Amygdala (tissue), 56 donors: ENCODE results near the gene ACTL8.
"Not testable (repeated sequence)": the region's sequence is repeated elsewhere in the genome, so short reads cannot be mapped to it uniquely, and the experiment has no call there.

Experiments used
- DNase-seq, 56 donors: peaks; one replicate each; lab custom pipeline; 2025; lab: John Stamatoyannopoulos, UW

Gene ACTL8

DNA sequence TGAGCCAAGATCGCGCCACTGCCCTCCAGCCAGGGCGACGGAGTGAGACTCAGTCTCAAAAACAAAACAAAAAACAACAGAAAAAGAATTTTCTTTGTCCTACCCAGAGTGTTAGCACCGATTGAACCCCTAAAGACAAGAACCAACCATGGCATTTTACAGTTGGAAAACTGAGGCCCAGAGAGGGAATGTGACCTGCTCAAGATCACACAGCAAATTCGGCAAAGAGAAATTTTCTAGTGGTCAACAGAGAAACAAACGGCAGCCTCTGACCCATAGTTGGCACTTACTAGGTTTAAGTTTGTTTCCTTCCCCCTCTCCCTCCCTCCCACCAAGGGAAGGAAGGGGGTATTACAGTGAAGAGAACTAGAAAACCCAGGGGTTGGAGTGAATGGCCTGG is 20.5 kb upstream of the ACTL8 start:
- no peak for DNase-seq

GRCh38 chr1:17735348-17735747 is 19.8 kb upstream of the ACTL8 start:
- DNase-seq = no peak

DNA sequence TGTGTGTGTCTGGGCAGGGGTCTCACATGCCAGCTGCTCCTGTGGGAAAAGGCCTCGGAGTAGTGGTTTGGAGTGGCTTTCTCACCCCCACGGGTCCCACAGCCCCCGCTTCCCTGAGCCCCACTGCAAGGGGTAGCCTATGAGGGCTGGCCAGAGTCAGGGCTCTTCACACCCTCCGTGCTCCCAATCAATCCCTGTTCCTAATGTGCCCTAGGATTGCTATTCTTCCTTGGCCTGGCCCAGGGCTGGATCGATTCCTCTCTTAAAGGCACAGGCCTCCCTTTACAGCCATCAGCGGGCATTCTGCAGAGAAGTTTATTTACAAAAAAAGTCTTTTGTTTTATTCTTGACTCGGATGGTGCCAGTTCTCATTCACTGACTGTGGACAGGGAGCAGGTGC is 19.3 kb upstream of the ACTL8 start:
- no peak for DNase-seq

GRCh38 chr1:17736625-17737024 is 18.5 kb upstream of the ACTL8 start:
- no peak for DNase-seq

DNA sequence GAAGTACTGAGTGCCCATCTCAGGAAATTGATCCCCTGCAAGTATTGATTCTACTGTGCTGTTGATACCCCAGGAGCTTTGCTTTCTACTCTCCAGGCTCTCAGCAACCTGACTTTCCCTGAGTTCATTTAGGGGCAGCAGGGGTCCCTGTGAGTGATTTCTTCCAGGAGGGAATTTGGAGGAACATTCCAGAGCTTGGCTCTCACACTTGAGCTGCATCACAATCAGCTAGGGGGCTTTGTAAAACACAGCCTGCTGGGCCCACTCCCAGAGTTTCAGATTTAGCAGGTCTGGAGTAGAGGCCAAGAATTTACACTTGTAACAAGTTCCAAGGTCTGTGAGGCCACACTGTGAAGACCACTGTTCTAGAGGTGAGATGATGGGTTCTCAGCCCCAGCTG is 16.1 kb upstream of the ACTL8 start:
- no peak for DNase-seq

DNA sequence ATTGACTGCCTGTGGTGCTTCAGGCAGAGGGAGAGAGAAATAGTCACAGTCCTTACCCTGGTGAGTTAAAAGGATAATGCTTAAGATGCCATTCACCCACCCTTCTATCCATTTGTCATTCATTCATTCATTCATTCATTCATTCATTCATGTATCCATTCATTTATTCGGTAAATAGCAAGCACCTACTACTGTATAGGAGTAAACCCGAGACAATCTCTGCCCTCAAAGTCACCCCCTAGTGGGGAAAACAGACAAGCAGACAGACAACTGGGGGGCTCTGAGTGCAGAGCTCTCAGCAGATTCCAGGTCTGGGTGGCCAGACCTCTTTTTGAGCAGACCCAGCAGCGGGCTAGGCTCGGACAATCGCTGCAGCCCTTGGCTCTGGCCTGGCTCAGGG is 14.1 kb upstream of the ACTL8 start:
- DNase-seq = no peak

- DNase-seq = peak in 3 of 56 donors; percentile 3 to 7 (median 3)
Observed at GRCh38 chr1:17742583-17742982, 12.6 kb upstream of the ACTL8 start.

- DNase-seq = no peak
Observed at GRCh38 chr1:17743008-17743647, 12.0 kb upstream of the ACTL8 start.

GRCh38 chr1:17743925-17744324 is 11.2 kb upstream of the ACTL8 start:
- DNase-seq = no peak

- peak in 4 of 56 donors; percentile 1 to 36 (median 26) for DNase-seq
Observed at GRCh38 chr1:17744666-17745478, 10.3 kb upstream of the ACTL8 start.

- peak in 1 of 56 donors; percentile 36 for DNase-seq
Observed at GRCh38 chr1:17745479-17745955, 9.6 kb upstream of the ACTL8 start.

GRCh38 chr1:17746281-17746680 is 8.9 kb upstream of the ACTL8 start:
- not testable (repeated sequence) for DNase-seq

DNA sequence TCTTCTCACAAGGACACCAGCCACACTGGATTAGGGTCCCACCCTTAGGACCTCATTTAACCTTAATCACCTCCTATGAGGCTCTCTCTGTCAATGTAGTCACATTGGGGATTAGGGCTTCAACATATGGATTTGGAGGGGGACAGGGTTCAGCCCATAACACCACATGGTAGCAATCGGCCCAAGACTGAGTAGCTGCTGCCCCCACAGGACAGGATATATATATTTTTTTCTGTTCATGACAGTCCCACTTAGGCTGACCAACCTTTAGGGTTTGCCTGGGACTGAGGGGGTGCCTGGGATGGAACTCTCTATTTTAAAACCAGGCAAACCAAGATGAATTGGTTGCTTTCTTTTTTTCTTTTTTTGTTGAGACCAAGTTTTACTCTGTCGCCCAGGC is 8.2 kb upstream of the ACTL8 start:
- no peak for DNase-seq

- DNase-seq = no peak
Observed at GRCh38 chr1:17750333-17750732, 4.8 kb upstream of the ACTL8 start.

GRCh38 chr1:17752356-17752755 is 2.8 kb upstream of the ACTL8 start:
- DNase-seq = no peak

GRCh38 chr1:17757426-17757825 is 2.3 kb downstream of the ACTL8 start:
- no peak for DNase-seq

GRCh38 chr1:17759114-17759513 is 4.0 kb downstream of the ACTL8 start:
- DNase-seq = no peak

- no peak for DNase-seq
Observed at GRCh38 chr1:17762313-17762712, 7.2 kb downstream of the ACTL8 start.

DNA sequence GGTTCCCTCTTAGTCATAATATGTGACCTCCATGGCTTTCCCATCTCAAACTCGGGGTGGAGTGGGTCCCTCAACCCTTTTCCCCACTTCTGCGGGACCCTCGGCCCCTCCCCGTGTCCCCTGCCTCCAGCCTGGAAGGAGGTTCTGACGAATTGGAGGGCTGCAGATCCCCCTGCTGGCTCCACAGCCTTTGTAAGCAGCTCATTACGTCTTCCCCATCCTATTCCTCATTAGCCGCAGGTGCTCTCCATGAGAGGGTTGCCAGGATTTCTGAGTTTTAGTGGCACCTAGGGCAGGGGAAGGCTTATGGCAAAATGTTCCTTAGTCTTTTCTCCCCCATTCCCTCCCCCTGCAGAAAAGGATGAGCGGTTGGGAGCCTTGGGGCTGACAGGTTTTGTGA is 8.3 kb downstream of the ACTL8 start:
- no peak for DNase-seq

DNA sequence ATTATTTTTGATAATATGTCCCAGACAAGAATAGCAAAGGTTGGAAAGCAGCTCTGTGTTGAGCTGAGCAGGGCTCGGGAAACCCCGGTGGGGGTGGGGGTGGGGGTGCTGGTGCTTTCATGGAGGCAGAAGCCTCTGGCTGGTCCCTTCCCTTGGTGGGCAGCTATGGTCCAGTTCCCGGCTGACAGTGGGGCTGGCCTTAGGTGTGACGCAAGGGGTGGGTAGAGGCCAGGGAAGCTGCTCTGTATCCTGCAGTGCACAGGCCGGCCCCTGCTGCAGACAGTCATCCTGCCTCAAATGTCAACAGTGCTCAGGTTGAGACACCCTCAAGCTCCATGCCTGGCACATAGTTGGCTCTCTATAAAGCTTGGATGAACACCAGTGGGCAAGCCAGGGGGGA is 8.9 kb downstream of the ACTL8 start:
- DNase-seq = no peak

DNA sequence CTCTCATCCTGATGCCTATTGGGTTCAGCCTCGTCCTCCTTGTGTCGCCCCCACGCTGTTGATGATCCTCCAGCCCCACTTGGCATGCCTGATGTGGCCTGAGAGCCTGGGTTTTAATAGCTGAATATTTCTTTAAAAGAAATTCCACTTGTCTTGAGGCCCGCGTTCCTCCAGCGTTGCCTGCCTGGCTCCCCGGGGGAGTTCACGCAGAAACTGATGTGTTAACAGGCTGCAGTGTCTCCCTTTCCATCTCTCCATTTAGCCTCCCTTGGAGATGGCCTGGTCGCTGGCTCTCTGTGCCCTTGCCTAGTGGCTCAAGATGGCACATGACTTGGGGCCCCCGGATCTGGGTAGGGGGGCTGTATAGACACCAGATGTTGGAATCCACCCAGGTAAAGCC is 9.5 kb downstream of the ACTL8 start:
- no peak for DNase-seq
